AG08395 (cell line): ENCODE data around the gene TOMM70.

Experiments used
- DNase-seq: peaks from one replicate; pipeline ENCODE4 v3.0.0; 2012; ENCODE audit warnings: mixed read lengths, low spot score

TOMM70 gene

GRCh38 chr3:100411091-100411982 lies 10.4 kb upstream of the TOMM70 start:
- no peak for DNase-seq

- DNase-seq: no peak
Observed at GRCh38 chr3:100407977-100408532, 7.2 kb upstream of the TOMM70 start.

- no peak for DNase-seq
Observed at GRCh38 chr3:100407164-100407563, 6.3 kb upstream of the TOMM70 start.

GRCh38 chr3:100404250-100404548 lies 3.3 kb upstream of the TOMM70 start:
- DNase-seq: no peak

- DNase-seq: no peak
Observed at GRCh38 chr3:100403362-100404249, 2.7 kb upstream of the TOMM70 start.

- DNase-seq: no peak
Observed at GRCh38 chr3:100402891-100403290, 2.0 kb upstream of the TOMM70 start.

GRCh38 chr3:100402256-100402655 lies 1.4 kb upstream of the TOMM70 start:
- DNase-seq: peak; percentile 7

GRCh38 chr3:100401674-100402041 lies 769 bp upstream of the TOMM70 start:
- DNase-seq: peak; percentile 4

- DNase-seq: no peak
Observed at GRCh38 chr3:100400419-100400779, 490 bp downstream of the TOMM70 start.

GRCh38 chr3:100399341-100400071 lies 1.4 kb downstream of the TOMM70 start:
- DNase-seq: no peak

GRCh38 chr3:100396967-100397366 lies 3.9 kb downstream of the TOMM70 start:
- no peak for DNase-seq

GRCh38 chr3:100395679-100396431 lies 5.0 kb downstream of the TOMM70 start:
- DNase-seq: no peak

- no peak for DNase-seq
Observed at GRCh38 chr3:100389025-100389424, 11.9 kb downstream of the TOMM70 start.

GRCh38 chr3:100386437-100387074 lies 14.3 kb downstream of the TOMM70 start:
- DNase-seq: no peak

- DNase-seq: no peak
Observed at GRCh38 chr3:100384733-100385525, 16.0 kb downstream of the TOMM70 start.

GRCh38 chr3:100376301-100376700 lies 24.6 kb downstream of the TOMM70 start:
- no peak for DNase-seq

GRCh38 chr3:100374521-100374920 lies 26.4 kb downstream of the TOMM70 start:
- DNase-seq: no peak

- no peak for DNase-seq
Observed at GRCh38 chr3:100370756-100371155, 30.1 kb downstream of the TOMM70 start.

GRCh38 chr3:100368441-100368840 lies 32.4 kb downstream of the TOMM70 start:
- no peak for DNase-seq

- no peak for DNase-seq
Observed at GRCh38 chr3:100366424-100366823, 34.5 kb downstream of the TOMM70 start.
